ENCODE measurements around the gene FTCD. TPM values are rescaled to one million over a fixed set of nuclear protein-coding genes. Genes with fewer than 3 reads are reported as not detected.

FTCD gene, protein sequence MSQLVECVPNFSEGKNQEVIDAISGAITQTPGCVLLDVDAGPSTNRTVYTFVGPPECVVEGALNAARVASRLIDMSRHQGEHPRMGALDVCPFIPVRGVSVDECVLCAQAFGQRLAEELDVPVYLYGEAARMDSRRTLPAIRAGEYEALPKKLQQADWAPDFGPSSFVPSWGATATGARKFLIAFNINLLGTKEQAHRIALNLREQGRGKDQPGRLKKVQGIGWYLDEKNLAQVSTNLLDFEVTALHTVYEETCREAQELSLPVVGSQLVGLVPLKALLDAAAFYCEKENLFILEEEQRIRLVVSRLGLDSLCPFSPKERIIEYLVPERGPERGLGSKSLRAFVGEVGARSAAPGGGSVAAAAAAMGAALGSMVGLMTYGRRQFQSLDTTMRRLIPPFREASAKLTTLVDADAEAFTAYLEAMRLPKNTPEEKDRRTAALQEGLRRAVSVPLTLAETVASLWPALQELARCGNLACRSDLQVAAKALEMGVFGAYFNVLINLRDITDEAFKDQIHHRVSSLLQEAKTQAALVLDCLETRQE
- 0.08 to 0.16 TPM in 2 of 5 replicates, not detected in the others for total RNA-seq (2022; extraction: Qiagen RNA extraction; ENCODE audit: low read depth)

DNA sequence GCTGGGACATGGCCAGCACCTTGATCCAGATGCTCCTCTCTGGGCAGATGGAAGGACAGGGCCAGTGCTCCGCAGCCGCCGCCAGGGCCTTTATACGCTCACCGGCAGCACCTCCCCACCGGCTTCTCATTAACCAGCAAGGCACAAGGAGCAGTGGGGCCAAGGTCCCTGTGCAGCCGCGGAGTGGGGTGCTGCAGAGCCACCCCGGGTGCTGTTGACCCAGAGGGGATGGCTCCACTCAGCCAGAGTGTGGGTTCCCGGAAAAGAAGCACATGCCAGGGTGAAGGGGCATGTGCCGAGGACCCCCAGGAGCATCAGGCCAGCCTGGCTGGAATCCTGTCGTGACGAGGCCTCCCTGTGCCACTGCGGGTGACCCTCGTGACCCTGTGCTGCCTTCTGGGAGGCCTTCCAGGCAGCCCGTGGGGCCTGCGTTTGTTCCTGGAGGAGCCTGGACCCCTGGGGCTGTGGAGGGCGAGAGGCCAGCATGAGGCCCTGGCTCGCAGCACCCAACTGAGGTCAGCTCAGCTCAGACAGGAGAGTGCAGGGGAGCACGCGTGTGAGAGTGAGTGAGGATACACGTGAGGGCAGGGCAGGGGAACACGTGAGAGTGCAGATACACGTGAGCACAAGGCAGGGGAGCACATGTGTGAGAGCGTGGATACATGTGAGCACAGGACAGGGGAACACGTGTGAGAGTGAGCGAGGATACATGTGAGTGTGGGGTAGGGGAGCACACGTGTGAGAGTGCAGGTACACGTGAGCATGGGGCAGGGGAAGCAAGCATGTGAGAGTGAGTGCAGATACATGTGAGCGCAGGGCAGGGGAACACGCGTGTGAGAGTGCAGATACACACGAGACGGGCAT, at the start of gene FTCD:
TSS of gene FTCD (minus strand) at position 66 of the 864 bp plus-strand sequence. CDS start at position 10, 56 bp downstream.

DNA sequence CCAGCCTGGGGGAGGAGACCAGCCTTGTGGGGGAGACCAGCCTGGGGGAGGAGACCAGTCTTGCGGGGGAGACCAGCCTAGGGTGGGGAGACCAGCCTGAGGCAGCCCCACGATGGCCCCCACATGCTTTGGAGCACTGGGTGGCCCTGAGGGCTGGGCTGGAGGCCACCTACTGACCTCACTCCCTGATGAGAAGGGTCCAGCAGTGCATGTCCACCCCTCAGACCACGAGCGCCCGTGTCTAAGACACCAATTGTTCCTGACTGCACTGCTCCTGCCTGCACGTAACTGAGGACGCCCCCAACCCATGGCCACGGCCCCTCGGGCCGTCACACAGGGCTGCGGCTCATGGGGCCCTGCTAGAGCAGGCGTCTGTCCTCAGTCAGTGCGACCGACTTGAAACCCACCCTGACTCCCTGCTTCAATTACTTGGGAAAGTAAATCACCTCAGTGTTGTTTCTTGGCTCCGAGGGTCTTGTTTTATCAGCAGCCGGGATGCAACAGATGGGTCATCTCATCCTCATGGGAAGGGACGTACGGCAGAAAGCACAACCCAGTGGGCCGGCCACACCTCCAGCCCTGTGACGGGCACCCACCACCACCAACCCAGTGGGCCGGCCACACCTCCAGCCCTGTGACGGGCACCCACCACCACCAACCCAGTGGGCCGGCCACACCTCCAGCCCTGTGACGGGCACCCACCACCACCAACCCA, 28.7 kb upstream of the FTCD start, which contains the start of gene SPATC1L:
TSS of gene SPATC1L (minus strand) at position 550 of the 715 bp plus-strand sequence. CDS start 1,643 bp downstream, outside the sequence.

DNA sequence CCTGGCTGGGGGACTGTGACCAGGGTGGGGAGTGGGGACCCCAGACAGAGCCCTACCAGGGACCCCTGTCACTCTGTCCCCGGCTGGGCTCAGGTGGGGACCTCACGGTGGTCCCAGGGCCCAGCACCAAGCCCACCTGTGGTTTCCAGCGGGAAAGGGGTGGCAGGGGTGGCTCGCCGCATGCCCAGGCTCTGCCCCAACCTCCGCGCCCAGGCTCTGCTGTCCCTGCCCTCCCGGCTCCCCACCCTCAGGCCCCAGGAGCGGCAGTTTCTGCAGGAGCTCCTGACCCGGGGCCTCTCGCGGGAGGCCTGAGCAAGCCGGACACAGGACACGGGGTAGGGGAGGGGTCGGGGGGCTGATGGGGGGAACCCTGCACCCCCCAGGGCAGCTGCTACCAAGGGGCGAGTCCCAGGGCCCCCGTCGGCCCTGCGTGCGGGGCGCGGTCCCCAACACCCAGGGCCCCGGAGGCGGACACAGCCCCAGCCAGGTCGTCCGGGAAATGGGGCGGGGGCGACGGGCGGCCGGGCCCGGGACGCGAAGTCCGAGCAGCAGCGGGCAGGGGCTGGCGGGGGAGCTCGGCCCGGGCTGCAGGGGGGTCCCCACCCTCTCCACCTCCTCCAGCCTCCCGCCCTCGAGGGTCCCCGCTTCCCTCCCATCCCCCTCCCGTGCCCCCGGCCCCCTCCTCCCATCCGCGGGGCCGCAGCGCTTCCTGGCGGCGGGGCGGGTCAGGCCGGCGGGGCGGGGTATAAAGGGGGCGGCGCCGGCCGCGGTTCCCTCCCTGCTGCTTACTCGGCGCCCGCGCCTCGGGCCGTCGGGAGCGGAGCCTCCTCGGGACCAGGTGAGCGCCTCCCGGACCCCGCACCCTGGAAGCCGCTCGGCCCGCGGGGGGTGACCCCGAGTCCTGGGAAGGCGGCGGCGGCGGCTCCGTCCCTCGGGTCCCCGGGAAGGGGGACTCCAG, 57.8 kb downstream of the FTCD start, which contains the start of gene COL6A2:
TSS of gene COL6A2 (plus strand) at position 777 of the 958 bp plus-strand sequence.

Other genes starting within 250 kb of the FTCD start
- gene COL6A1, start 173.8 kb downstream of the FTCD start, total RNA-seq (2022; extraction: Qiagen RNA extraction; ENCODE audit: low read depth): 18.6 to 24.0 TPM (median 20.1 TPM) in 5 replicates
- gene COL6A2, start 57.5 kb downstream of the FTCD start, total RNA-seq (2022; extraction: Qiagen RNA extraction; ENCODE audit: low read depth): 14.0 to 18.0 TPM (median 16.1 TPM) in 5 replicates
- gene SPATC1L, start 28.9 kb upstream of the FTCD start, total RNA-seq (2022; extraction: Qiagen RNA extraction; ENCODE audit: low read depth): 0.08 TPM in 2 of 5 replicates, not detected in the others
- 12.8 to 13.5 TPM (median 13.3 TPM) in 5 replicates for gene LSS, start 73.2 kb upstream of the FTCD start, total RNA-seq (2022; extraction: Qiagen RNA extraction; ENCODE audit: low read depth)
- gene MCM3AP, start 130.0 kb upstream of the FTCD start, total RNA-seq (2022; extraction: Qiagen RNA extraction; ENCODE audit: low read depth): 30.4 to 49.6 TPM (median 47.5 TPM) in 5 replicates
- gene YBEY, start 130.8 kb upstream of the FTCD start, total RNA-seq (2022; extraction: Qiagen RNA extraction; ENCODE audit: low read depth): 25.8 to 33.3 TPM (median 29.5 TPM) in 5 replicates
- 4.1 to 7.1 TPM (median 5.7 TPM) in 5 replicates for gene C21orf58, start 168.3 kb upstream of the FTCD start, total RNA-seq (2022; extraction: Qiagen RNA extraction; ENCODE audit: low read depth)
- 12.9 to 17.5 TPM (median 14.8 TPM) in 5 replicates for gene PCNT, start 168.6 kb upstream of the FTCD start, total RNA-seq (2022; extraction: Qiagen RNA extraction; ENCODE audit: low read depth)

All from A549 treated with DMSO at 1 μM for 4 hours (cell line).